Measurements from ENCODE around the gene EIF4G3. TPM values are rescaled to one million over a fixed set of nuclear protein-coding genes. Genes with fewer than 3 reads are reported as not detected.

EIF4G3 gene
- total RNA-seq, 1 experiment from 2014 or later: 55.4 TPM

DNA sequence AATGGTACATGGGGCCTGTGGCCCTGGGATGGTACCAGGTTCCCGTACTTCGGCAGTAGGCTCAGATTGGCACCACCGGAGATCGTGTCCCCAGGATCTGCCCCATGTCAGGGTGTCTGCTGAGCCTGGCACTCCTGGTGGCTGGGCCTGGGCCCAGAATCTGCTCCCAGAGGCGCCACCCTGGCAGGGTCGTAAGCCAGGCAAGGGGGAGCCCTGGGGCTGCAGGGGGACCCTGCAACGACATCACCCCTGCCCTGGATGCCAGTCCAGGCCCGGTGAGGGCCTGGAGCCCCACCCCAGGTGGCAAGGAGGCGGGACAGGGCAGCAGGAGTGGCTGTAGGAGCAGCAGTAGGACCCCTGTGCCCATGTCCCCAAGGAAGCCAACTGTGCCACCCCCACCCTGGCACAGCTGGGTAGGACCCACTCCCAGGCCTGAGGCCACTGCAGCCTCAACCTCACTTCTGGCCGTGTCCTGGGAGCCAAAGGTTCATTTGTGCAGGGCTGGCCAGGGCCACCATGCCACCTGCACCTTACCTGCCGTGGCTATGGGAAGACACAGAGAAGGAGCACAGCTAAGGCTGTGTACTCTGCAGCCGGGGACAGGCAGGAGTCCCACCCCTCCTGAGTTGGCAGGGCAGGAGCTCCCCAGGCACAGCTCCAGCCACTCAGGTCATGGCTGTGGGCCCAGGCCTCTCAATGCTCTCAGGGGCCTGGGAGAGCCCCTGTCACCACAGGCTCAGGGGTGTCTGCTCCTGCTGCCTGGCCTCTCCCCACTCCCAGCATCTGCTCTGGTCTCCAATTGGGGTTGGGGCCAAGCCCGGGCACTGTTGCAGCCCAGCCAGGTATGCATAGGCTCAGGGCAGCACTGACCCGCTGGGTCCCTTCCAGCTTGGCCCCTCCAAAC, 141.7 kb downstream of the EIF4G3 start:
- no TSS peak for BruUV-seq (replicated peaks)
- Mint-ChIP-seq H3K4me1 (ENCODE audit: low read depth, unreplicated experiment) (no peaks in the 10 kb centered on the region), H3K27ac (ENCODE audit: unreplicated experiment) (no peak overlapping the region), H3K27me3 (ENCODE audit: insufficient read depth, unreplicated experiment) (no peaks in the 10 kb centered on the region), H3K4me3 (ENCODE audit: unreplicated experiment) (no peak overlapping the region), H3K36me3 (ENCODE audit: insufficient read depth, unreplicated experiment) (peaks cover 10% of the 10 kb centered on the region), H3K9me3 (ENCODE audit: unreplicated experiment) (no peaks in the 10 kb centered on the region)
- ChIA-PET CTCF (no interaction called here), POLR2A (interaction anchor here (0.6 kb wide), 1 partner anchor 8 kb away, joined by 9 read pairs; no protein-coding TSS in a partner anchor)
- no peak for DNase-seq
- Histone ChIP-seq H3K4me3 (ENCODE audit: low read depth, low read length) (no peak overlapping the region), H3K36me3 (ENCODE audit: control insufficient read depth, insufficient read depth, low read length) (no peaks in the 10 kb centered on the region), H3K4me1 (no peaks in the 10 kb centered on the region), H3K9me3 (no peaks in the 10 kb centered on the region), H3K27me3 (replicated peaks; ENCODE audit: control insufficient read depth, insufficient read depth, low read length) (no peaks in the 10 kb centered on the region)
- intact Hi-C loops (cut with micrococcal nuclease; ENCODE audit: unreplicated experiment): no loop called here
- TF ChIP-seq, protein P1, sequence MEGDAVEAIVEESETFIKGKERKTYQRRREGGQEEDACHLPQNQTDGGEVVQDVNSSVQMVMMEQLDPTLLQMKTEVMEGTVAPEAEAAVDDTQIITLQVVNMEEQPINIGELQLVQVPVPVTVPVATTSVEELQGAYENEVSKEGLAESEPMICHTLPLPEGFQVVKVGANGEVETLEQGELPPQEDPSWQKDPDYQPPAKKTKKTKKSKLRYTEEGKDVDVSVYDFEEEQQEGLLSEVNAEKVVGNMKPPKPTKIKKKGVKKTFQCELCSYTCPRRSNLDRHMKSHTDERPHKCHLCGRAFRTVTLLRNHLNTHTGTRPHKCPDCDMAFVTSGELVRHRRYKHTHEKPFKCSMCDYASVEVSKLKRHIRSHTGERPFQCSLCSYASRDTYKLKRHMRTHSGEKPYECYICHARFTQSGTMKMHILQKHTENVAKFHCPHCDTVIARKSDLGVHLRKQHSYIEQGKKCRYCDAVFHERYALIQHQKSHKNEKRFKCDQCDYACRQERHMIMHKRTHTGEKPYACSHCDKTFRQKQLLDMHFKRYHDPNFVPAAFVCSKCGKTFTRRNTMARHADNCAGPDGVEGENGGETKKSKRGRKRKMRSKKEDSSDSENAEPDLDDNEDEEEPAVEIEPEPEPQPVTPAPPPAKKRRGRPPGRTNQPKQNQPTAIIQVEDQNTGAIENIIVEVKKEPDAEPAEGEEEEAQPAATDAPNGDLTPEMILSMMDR (IDR thresholded peaks at IDR 0.05; ENCODE audit: insufficient read depth in 1 of 2, low read depth in 1 of 2, low read length in 1 of 2, severe bottlenecking in 1 of 2, unreplicated experiment in 1 of 2): no peak

DNA sequence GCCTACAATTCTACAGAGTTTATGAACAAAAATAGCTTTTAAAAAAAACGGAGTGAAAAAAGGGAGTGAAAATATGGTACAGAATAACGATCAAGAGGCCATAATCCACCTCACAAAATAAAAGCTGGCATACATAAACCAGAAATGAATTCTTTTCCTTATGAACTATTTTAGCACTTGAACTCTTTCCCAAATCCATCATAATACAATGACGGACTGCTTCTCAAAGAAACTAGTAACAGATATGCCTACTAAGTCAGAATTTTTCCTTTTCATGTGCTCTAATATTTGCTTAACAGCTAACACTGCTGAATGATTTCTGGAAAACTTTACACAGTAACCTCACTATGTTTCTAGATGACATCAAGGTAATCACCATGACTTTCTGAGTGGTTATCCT, 144.0 kb downstream of the EIF4G3 start:
- Histone ChIP-seq H3K4me3 (ENCODE audit: low read depth, low read length) (no peak overlapping the region), H3K36me3 (ENCODE audit: control insufficient read depth, insufficient read depth, low read length) (no peaks in the 10 kb centered on the region), H3K27me3 (replicated peaks; ENCODE audit: control insufficient read depth, insufficient read depth, low read length) (no peaks in the 10 kb centered on the region), H3K4me1 (peaks cover 13% of the 10 kb centered on the region), H3K9me3 (no peaks in the 10 kb centered on the region)
- Mint-ChIP-seq H3K27ac (ENCODE audit: unreplicated experiment) (no peak overlapping the region), H3K9me3 (ENCODE audit: unreplicated experiment) (no peaks in the 10 kb centered on the region), H3K4me1 (ENCODE audit: low read depth, unreplicated experiment) (peaks cover 6% of the 10 kb centered on the region), H3K4me3 (ENCODE audit: unreplicated experiment) (no peak overlapping the region), H3K27me3 (ENCODE audit: insufficient read depth, unreplicated experiment) (no peaks in the 10 kb centered on the region), H3K36me3 (ENCODE audit: insufficient read depth, unreplicated experiment) (peaks cover 7% of the 10 kb centered on the region)
- intact Hi-C loops (cut with micrococcal nuclease; ENCODE audit: unreplicated experiment): no loop called here
- TF ChIP-seq, protein P1 (IDR thresholded peaks at IDR 0.05; ENCODE audit: insufficient read depth in 1 of 2, low read depth in 1 of 2, low read length in 1 of 2, severe bottlenecking in 1 of 2, unreplicated experiment in 1 of 2): no peak
- CTCF ChIA-PET: no interaction called here
- POLR2A ChIA-PET: no interaction called here
- no TSS peak for BruUV-seq (replicated peaks)
- DNase-seq: no peak

DNA sequence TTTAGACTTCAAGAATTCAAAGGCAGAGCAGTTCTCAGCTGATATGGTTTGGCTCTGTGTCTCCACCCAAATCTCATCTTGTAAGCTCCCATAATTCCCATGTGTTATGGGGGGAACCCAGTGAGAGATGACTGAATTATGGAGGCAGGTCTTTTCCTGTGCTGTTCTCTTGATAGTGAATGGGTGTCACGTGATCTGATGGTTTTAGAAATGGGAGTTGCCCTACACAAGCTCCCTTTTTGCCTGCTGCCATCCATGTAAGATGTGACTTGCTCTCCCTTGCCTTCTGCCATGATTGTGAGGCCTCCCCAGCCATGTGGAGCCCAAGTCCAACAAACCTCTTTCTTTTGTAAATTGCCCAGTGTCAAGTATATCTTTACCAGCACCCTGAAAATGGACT, 146.5 kb downstream of the EIF4G3 start:
- H3K9me3 ChIP-seq: no peaks in the 10 kb centered on the region
- no peaks in the 10 kb centered on the region for H3K9me3 Mint-ChIP-seq (ENCODE audit: unreplicated experiment)
- H3K27me3 ChIP-seq (replicated peaks; ENCODE audit: control insufficient read depth, insufficient read depth, low read length): no peaks in the 10 kb centered on the region
- H3K27me3 Mint-ChIP-seq (ENCODE audit: insufficient read depth, unreplicated experiment): no peaks in the 10 kb centered on the region
- BruUV-seq (replicated peaks): no TSS peak
- ChIA-PET CTCF (no interaction called here), POLR2A (no interaction called here)
- peaks cover 8% of the 10 kb centered on the region for H3K4me1 Mint-ChIP-seq (ENCODE audit: low read depth, unreplicated experiment)
- intact Hi-C loops (cut with micrococcal nuclease; ENCODE audit: unreplicated experiment): no loop called here
- H3K4me3 ChIP-seq (ENCODE audit: low read depth, low read length): no peak overlapping the region
- TF ChIP-seq, protein P1 (IDR thresholded peaks at IDR 0.05; ENCODE audit: insufficient read depth in 1 of 2, low read depth in 1 of 2, low read length in 1 of 2, severe bottlenecking in 1 of 2, unreplicated experiment in 1 of 2): no peak
- H3K36me3 Mint-ChIP-seq (ENCODE audit: insufficient read depth, unreplicated experiment): peaks cover 7% of the 10 kb centered on the region
- no peak overlapping the region for H3K4me3 Mint-ChIP-seq (ENCODE audit: unreplicated experiment)
- DNase-seq: no peak
- H3K27ac Mint-ChIP-seq (ENCODE audit: unreplicated experiment): no peak overlapping the region
- H3K36me3 ChIP-seq (ENCODE audit: control insufficient read depth, insufficient read depth, low read length): no peaks in the 10 kb centered on the region
- H3K4me1 ChIP-seq: peaks cover 18% of the 10 kb centered on the region
